Calu3 (cell line): ENCODE data around the gene HECW1. TPM values are rescaled to one million over a fixed set of nuclear protein-coding genes. Genes with fewer than 3 reads are reported as not detected.

Experiments
- BruUV-seq: library from RNA; stranded (reverse); fragments of 400-500 nt; replicated peaks from 2 replicates; lab custom pipeline; 2021; lab: Mats Ljungman, UMichigan
- CTCF ChIA-PET: fragments of 300-600 bp; sonication (Branson Sonifier 250); formaldehyde crosslinking; loops from one replicate; lab custom pipeline; 2022; ENCODE audit warnings: antibody characterized with exemption; lab: Charles Lee
- DNase-seq: peaks from one replicate; pipeline ENCODE4 v3.0.0; 2022
- H3K27ac Mint-ChIP-seq: one replicate; pipeline ENCODE4 v1.8.0; 2022; ENCODE audit warnings: mixed read lengths; ENCODE audit not compliant: unreplicated experiment
- H3K27me3 Mint-ChIP-seq: one replicate; pipeline ENCODE4 v1.8.0; 2022; ENCODE audit warnings: mixed read lengths; ENCODE audit not compliant: unreplicated experiment
- H3K36me3 Mint-ChIP-seq: one replicate; pipeline ENCODE4 v1.8.0; 2022; ENCODE audit warnings: mild to moderate bottlenecking, moderate library complexity, mixed read lengths; ENCODE audit not compliant: insufficient read depth, unreplicated experiment
- H3K4me1 Mint-ChIP-seq: one replicate; pipeline ENCODE4 v1.8.0; 2022; ENCODE audit warnings: mild to moderate bottlenecking, low read depth, mixed read lengths; ENCODE audit not compliant: unreplicated experiment
- H3K4me3 Mint-ChIP-seq: one replicate; pipeline ENCODE4 v1.8.0; 2022; ENCODE audit warnings: mild to moderate bottlenecking, low read depth, moderate library complexity, mixed read lengths; ENCODE audit not compliant: unreplicated experiment
- H3K9me3 Mint-ChIP-seq: one replicate; pipeline ENCODE4 v1.8.0; 2022; ENCODE audit warnings: low read depth, mixed read lengths; ENCODE audit not compliant: unreplicated experiment
- CTCF ChIP-seq: fragments of 200-600 bp; IDR thresholded peaks from one replicate; pipeline ENCODE4 v1.8.0; 2022; ENCODE audit warnings: antibody characterized with exemption; ENCODE audit not compliant: unreplicated experiment
- intact Hi-C: fragments of 100-400 bp; cut with micrococcal nuclease; formaldehyde crosslinking; loops from one replicate; pipeline ENCODE4 v1.10.0; 2022; ENCODE audit not compliant: unreplicated experiment
- total RNA-seq: library from RNA; stranded (reverse); gene quantifications from 2 replicates; pipeline ENCODE4 v1.2.3, GENCODE V29; 2022

The HECW1 gene
- total RNA-seq, 1 experiment from 2014 or later, result 0.33 TPM

DNA sequence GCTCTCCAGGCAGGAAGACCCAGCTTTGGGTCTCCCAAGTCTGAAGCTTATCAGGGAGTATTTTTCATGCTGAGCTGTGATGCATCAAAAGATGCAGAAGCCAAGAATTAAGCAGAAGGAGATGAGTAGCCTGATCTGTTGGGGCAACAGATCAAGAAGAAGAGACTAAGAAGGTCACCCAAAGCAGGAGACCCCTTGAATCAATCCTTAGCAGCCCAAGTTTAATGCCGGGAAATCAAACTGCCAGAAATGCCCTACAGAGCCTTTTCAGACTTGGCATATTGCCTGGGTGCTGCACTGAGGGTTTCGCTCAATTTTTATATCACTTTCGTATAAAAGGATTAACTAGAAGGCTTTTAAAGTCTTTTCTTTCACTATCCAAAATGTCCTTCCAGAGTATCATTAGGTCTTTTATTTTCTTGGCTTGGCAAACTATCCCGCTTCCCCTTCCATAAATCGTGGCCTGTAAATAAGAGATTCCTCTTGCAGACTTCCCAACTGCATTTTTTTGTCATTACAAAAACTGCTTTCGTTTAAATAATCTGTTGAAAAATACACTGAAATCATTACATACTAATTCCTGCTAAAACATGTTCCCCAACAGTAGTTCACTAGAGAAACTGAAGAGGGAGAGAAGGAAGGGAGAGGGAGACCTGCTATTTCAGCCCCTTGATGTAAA lies 421.5 kb downstream of the HECW1 start:
- TF ChIP-seq CTCF, result no peak
- Mint-ChIP-seq H3K4me1 (peaks cover 8% of the 10 kb centered on the region), H3K36me3 (no peaks in the 10 kb centered on the region), H3K27me3 (no peaks in the 10 kb centered on the region), H3K4me3 (no peak overlapping the region), H3K9me3 (no peaks in the 10 kb centered on the region), H3K27ac (no peak overlapping the region)
- DNase-seq, result no peak
- intact Hi-C loops, result no loop called here
- CTCF ChIA-PET, result no interaction called here
- BruUV-seq, result no TSS peak

DNA sequence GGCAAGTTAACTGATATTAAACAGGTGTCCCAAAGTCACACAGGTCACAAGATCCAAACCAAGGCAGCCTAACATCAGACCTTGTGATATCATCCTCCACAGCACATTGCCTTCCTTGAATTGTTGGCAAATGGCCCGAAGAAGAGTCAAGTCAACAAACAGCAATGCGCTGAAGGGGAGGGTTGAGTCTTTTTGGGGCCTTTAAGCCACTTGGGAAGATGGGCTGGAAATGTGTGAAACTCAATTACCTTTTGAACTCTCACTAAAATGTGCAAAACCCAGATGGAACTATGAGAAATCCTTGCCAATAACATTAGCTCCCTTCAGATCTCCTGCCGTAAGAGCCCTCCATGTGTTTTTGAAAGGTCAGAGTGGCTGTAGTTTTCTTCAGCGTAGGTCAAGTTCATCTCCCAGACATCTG lies 422.6 kb downstream of the HECW1 start:
- no peak for TF ChIP-seq CTCF
- Mint-ChIP-seq H3K36me3 (no peaks in the 10 kb centered on the region), H3K4me1 (peaks cover 8% of the 10 kb centered on the region), H3K27ac (no peak overlapping the region), H3K27me3 (no peaks in the 10 kb centered on the region), H3K4me3 (no peak overlapping the region), H3K9me3 (no peaks in the 10 kb centered on the region)
- CTCF ChIA-PET, result no interaction called here
- intact Hi-C loops, result no loop called here
- no peak for DNase-seq
- no TSS peak for BruUV-seq

- no peak overlapping the region for H3K27ac Mint-ChIP-seq
- peaks cover 8% of the 10 kb centered on the region for H3K4me1 Mint-ChIP-seq
- BruUV-seq, result no TSS peak
- no peaks in the 10 kb centered on the region for H3K36me3 Mint-ChIP-seq
- no peak overlapping the region for H3K4me3 Mint-ChIP-seq
- no peak for DNase-seq
- no peak for TF ChIP-seq CTCF
- H3K9me3 Mint-ChIP-seq, result no peaks in the 10 kb centered on the region
- CTCF ChIA-PET, result no interaction called here
- no peaks in the 10 kb centered on the region for H3K27me3 Mint-ChIP-seq
- intact Hi-C loops, result no loop called here
Measured at GRCh38 chr7:43535810-43536585, 423.6 kb downstream of the HECW1 start.

DNA sequence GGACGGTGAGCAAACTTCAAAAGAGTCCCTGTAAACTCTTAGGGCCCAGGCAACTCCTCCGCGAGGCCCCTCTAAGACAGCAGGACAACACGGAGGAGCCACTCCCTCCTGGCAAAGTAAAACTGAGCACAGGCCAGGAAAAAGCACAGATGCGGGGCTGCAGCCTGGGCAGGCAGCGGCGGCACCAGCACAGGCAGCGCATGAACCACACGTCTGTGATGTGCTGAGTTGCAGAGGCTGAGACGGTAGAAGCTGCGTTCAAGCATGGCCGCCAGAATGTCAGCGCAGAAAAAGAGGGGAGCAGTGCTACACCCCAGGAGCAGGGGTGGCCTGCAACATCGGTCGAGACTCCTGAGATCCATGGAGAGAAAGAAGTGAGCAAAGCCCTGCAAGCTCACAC lies 424.3 kb downstream of the HECW1 start:
- no peak overlapping the region for H3K27ac Mint-ChIP-seq
- H3K4me1 Mint-ChIP-seq, result peaks cover 8% of the 10 kb centered on the region
- H3K9me3 Mint-ChIP-seq, result no peaks in the 10 kb centered on the region
- no peaks in the 10 kb centered on the region for H3K27me3 Mint-ChIP-seq
- TF ChIP-seq CTCF, result no peak
- CTCF ChIA-PET, result interaction anchor here (1.3 kb wide), 1 partner anchor 45 kb away, joined by 6 read pairs; the partner anchor contains the start of gene STK17A
- no TSS peak for BruUV-seq
- no peaks in the 10 kb centered on the region for H3K36me3 Mint-ChIP-seq
- no peak overlapping the region for H3K4me3 Mint-ChIP-seq
- no peak for DNase-seq
- intact Hi-C loops, result no loop called here
